ENCODE data around the gene WIPI1.
"Not testable (repeated sequence)": the region's sequence is repeated elsewhere in the genome, so short reads cannot be mapped to it uniquely, and the experiment has no call there.

Gene WIPI1

DNA sequence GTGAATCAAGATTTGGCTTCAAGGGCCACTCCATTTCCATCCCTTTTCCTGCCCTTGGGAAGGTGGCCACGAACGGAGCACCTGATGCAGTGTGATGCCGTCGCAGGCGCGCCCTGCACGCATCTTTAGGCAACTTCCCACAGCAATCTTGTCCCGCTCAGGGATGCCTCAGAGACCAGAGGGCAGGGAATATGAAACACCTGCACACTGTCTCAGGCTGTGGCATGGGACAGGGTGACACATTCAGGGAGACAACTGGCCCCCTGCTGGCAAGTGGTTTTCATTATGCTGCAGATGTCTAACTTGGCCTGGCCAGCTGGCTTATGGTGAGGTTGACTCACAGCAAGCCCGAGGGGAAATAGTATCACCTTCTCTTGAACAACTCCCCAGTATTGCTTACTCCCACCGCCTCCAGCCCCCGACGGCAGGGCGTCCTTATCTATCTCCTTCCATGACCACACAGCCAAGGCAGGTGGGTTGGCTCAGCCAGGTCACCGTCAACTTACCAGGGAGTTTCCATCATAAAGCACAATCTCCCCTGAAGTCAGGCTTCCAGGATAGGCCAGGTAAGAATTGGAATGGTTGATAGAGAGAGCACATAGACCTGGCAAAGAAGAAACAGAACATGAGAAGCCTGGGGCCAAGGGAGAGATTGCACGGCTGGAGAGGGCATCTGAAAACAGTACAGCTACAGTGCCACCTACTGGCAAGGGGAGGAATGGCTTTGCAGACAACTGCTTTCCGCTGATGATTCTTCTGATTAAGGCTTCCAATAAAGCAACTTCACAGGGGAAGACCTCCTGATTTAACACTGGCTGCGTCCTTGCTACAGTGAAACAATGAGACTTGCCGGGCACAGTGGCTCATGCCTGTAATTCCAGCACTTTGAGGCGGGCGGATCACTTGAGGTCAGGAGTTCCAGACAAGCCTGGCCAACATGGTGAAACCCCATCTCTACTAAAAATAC, 21.1 kb downstream of the WIPI1 start:
- peak; percentile 77 for DNase-seq

DNA sequence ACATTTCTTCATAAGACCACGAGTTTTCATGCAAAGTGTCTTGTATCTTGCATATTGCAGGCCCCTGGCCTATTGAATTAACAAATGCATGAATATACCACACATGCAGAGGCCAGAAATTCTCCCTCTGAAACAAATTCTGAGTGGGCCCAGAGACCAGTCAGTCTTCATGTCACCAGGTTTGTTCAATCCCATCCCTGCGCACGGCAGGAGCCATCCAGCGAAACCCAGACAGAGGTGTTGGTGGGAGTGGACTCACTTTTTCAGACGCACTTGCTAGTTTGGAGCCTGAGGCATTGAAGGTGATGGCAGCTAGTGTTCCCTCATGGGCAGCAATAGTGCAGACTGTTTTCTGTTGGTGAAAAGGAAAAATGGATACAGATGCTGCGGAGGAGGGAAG, 21.9 kb downstream of the WIPI1 start:
- no peak for DNase-seq

GRCh38 chr17:68433911-68434508, 23.3 kb downstream of the WIPI1 start:
- no peak for DNase-seq

GRCh38 chr17:68433211-68433610, 24.1 kb downstream of the WIPI1 start:
- no peak for DNase-seq

GRCh38 chr17:68432086-68432864, 25.0 kb downstream of the WIPI1 start:
- no peak for DNase-seq

GRCh38 chr17:68431661-68432071, 25.6 kb downstream of the WIPI1 start:
- no peak for DNase-seq

DNA sequence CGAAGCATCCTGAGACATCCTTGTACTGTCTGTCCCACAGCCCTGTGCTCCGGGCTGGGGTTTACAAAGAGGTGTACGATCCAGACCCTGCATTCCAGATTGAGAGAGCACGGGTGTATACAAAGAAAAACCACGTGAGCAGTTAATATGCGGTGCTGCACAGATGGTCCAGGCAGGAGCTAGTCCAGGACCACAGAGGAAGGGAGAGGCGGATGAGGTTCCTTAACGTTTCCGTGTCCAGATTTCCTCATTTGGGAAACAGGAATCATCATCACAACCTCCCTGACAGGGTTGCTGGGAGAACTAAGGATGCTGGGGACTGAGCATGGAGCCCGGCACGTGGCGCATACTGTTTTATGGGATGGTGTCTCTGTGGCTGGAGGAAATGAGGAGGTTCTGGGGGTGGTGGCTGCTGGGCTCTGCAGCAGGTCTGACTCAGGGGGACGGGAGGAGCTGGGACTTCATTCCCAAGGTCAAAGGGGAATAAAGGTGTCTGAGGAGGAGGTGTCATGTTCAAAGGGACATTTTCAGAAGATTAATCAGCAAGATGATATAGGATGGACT, 26.2 kb downstream of the WIPI1 start:
- DNase-seq = no peak

DNA sequence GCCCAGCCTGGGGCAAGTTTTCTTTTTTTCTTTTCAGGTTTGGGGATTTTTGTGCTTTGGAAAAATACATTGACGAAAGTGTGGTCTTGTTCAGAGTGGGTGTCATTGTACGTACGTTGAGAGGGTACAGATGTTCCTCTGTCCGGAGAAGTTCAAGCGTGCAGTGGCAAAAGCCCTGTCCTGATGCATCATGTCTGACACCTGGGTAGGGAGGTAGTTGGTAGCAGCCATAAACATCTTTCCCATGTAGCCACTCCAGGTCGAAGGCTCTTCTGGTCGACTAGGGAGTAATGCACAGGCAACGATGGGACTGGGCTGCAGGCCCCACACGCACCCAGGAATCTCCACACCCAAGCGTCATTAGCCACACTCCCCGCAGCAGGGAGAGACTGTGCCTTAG, 27.4 kb downstream of the WIPI1 start:
- DNase-seq = no peak

- DNase-seq = no peak
These were observed 28.7 kb downstream of the WIPI1 start for GRCh38 chr17:68428498-68429172.

GRCh38 chr17:68427575-68427974, 29.7 kb downstream of the WIPI1 start:
- DNase-seq = no peak

- DNase-seq = no peak
These were observed 31.3 kb downstream of the WIPI1 start for GRCh38 chr17:68425979-68426378.

- DNase-seq = no peak
These were observed 32.4 kb downstream of the WIPI1 start for GRCh38 chr17:68424861-68425260.

GRCh38 chr17:68424203-68424602, 33.1 kb downstream of the WIPI1 start:
- no peak for DNase-seq

DNA sequence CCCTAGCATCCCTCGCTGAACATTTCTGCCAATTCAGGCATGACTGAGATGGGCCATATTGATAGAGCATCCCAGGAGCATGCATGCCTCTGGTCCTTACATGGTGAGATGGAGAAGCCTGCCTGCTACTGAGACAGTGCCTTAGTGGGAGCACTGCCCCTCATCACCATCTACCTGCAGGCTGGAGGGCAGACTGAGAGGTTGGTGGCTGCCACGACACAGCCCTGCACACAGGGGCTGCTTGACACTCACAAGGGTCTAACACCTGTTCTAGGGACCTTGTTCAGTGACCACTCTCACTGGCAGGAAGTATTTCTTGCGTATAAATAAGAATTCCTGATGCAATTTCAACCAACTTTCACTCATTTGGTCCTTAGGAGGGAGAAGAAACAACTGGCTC, 34.0 kb downstream of the WIPI1 start:
- no peak for DNase-seq

- DNase-seq = no peak
These were observed 34.5 kb downstream of the WIPI1 start for GRCh38 chr17:68422821-68423220.

GRCh38 chr17:68421486-68421885, 35.8 kb downstream of the WIPI1 start:
- no peak for DNase-seq

- DNase-seq = no peak
These were observed 37.2 kb downstream of the WIPI1 start for GRCh38 chr17:68420065-68420464.

DNA sequence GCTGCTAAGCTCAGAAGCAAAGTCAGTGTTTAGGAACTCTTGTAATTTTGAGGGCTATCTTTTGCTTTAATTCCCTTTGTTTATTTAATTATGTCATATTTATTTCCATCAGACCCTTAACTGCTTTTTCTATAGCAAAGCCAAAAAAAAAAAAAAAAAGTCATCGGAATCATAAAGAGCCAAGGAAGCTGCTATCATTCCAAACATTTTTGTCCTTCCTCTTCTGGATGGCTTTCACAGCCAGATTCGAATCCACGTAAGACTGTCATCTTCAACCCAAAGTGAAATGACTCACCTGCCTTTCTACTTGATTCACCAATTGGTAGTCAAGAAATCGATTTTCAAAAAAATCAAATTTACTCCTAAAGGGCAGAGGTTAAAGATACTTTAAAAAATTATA, 38.4 kb downstream of the WIPI1 start:
- no peak for DNase-seq

DNA sequence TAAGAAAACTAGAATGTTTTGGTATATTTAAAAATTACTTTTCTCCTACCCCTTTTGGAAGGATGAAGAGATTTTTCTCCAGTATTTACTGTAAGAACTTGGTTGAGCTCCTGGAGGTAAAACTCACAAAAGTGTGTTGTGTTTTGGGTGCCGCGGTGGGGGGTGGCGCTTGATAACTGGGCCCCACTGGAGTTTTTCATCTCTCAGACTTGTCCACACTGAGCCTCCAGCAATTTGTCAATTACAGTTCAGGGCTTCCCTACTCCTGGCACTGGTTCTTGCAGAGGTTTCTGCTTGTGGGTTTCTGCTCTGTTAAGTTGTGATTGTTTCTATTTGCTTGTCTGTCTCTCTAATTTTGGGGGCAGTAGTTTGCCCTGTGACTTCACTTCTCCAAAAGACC, 40.0 kb downstream of the WIPI1 start:
- DNase-seq = no peak

- DNase-seq = not testable (repeated sequence)
These were observed 42.4 kb downstream of the WIPI1 start for GRCh38 chr17:68414901-68415300.

DNA sequence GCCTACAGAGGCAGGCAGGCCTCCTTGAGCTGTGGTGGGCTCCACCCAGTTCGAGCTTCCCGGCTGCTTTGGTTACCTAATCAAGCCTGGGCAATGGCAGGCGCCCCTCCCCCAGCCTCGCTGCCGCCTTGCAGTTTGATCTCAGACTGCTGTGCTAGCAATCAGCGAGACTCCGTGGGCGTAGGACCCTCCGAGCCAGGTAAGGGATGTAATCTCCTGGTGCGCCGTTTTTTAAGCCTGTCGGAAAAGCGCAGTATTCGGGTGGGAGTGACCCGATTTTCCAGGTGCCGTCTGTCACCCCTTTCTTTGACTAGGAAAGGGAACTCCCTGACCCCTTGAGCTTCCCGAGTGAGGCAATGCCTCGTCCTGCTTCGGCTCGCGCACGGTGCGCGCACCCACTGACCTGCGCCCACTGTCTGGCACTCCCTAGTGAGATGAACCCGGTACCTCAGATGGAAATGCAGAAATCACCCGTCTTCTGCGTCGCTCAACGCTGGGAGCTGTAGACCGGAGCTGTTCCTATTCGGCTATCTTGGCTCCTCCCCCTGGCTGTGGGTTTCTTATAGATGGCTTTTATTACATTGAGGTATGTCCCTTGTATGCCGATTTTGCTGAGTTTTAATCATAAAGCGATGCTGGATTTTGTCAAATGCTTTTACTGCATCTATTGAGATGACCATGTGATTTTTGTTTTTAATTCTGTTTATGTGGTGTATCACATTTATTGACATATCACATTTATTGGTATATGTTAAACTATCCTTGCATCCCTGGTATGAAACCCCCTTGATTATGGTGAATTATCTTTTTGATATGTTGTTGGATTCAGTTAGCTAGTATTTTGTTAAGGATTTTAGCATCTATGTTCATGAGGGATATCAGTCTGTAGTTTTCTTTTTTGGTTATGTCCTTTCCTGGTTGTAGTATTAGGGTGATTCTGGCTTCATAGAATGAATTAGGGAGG, 43.4 kb downstream of the WIPI1 start:
- not testable (repeated sequence) for DNase-seq
